DOHH2 (cell line): ENCODE measurements around the gene CCL13.

Experiments used
- H3F3A ChIP-seq: fragments of 200-600 bp; sonication (generic), shearing (Covaris generic); 2 replicates; pipeline ENCODE4 v1.6.0; 2016; ENCODE audit warnings: antibody characterized with exemption, mild to moderate bottlenecking; ENCODE audit not compliant: control insufficient read depth, insufficient read depth
- H3K27ac ChIP-seq: fragments of 200-600 bp; sonication (generic); 2 replicates; pipeline ENCODE4 v1.5.1; 2014; ENCODE audit warnings: low read depth, mild to moderate bottlenecking, low read length, moderate library complexity
- H3K27me3 ChIP-seq: fragments of 200-600 bp; sonication (generic); 2 replicates; pipeline ENCODE4 v1.6.1; 2014; ENCODE audit warnings: mild to moderate bottlenecking, low read length, mixed read lengths; ENCODE audit not compliant: control insufficient read depth
- H3K36me3 ChIP-seq: fragments of 200-600 bp; sonication (generic); 2 replicates; pipeline ENCODE4 v1.6.1; 2014; ENCODE audit warnings: mild to moderate bottlenecking, low read length, moderate library complexity, mixed read lengths; ENCODE audit not compliant: control insufficient read depth
- H3K4me1 ChIP-seq: fragments of 200-600 bp; sonication (generic); 2 replicates; pipeline ENCODE4 v1.6.1; 2014; ENCODE audit warnings: mild to moderate bottlenecking, low read length, mixed read lengths; ENCODE audit not compliant: control insufficient read depth
- H3K4me2 ChIP-seq: fragments of 200-600 bp; sonication (generic); 2 replicates; pipeline ENCODE4 v1.6.0; 2014; ENCODE audit warnings: mild to moderate bottlenecking, low read length, moderate library complexity
- H3K4me3 ChIP-seq: fragments of 200-600 bp; sonication (generic); 2 replicates; pipeline ENCODE4 v1.5.1; 2014; ENCODE audit warnings: mild to moderate bottlenecking, low read length, mixed read lengths
- H3K79me2 ChIP-seq: fragments of 200-600 bp; sonication (generic); 2 replicates; pipeline ENCODE4 v1.6.1; 2014; ENCODE audit warnings: mild to moderate bottlenecking, low read length, mixed read lengths; ENCODE audit not compliant: control insufficient read depth
- H3K9me2 ChIP-seq: fragments of 200-600 bp; sonication (generic); replicated peaks from 2 replicates; pipeline ENCODE4 v1.6.1; 2014; ENCODE audit warnings: mild to moderate bottlenecking, low read length, mixed read lengths; ENCODE audit not compliant: control insufficient read depth
- H3K9me3 ChIP-seq: fragments of 200-600 bp; sonication (generic); 2 replicates; pipeline ENCODE4 v1.6.1; 2014; ENCODE audit warnings: antibody characterized with exemption, low read length, mixed read lengths; ENCODE audit not compliant: control insufficient read depth, insufficient read depth
- H4K20me1 ChIP-seq: fragments of 200-600 bp; sonication (generic); 2 replicates; pipeline ENCODE4 v1.6.0; 2014; ENCODE audit warnings: low read depth, mild to moderate bottlenecking, antibody characterized with exemption, low read length, moderate library complexity; ENCODE audit not compliant: control insufficient read depth, insufficient read depth
- EZH2phosphoT487 ChIP-seq: fragments of 200-600 bp; sonication (generic); IDR thresholded peaks from 2 replicates; pipeline ENCODE4 v1.6.1; 2017; ENCODE audit warnings: borderline replicate concordance, mild to moderate bottlenecking, antibody characterized with exemption, low read length, moderate library complexity, mixed read lengths
- TF ChIP-seq, protein P1 (sequence below): fragments of 200-600 bp; sonication (generic); IDR thresholded peaks from one replicate; pipeline ENCODE4 v1.5.1; 2014; ENCODE audit warnings: antibody characterized with exemption, mild to moderate bottlenecking, low read depth, low read length; ENCODE audit not compliant: poor library complexity, severe bottlenecking

The CCL13 gene

DNA sequence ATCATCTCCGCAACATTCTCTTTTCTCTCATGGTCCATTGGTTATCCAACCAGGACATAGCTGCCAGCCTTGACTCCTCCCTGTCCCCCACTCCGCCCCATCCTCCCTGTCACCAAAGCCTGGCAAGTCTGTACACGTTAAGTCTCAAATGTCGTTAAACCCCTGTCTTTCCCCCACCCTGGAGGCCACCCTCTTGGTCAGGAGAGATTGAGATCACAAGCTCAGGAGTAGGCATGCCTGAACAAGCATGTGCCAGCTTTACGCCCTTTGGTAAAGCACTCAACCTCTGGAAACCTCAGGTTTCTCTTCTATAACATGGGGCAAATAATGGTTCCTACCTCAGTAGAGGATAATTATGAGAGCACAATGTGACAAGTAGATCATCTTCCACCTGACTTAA lies 44.9 kb downstream of the CCL13 start:
- Histone ChIP-seq H3K27ac (no peak overlapping the region), H3F3A (no peaks in the 10 kb centered on the region), H4K20me1 (no peaks in the 10 kb centered on the region), H3K27me3 (peaks cover 11% of the 10 kb centered on the region; the same call in 1 of the 2 replicates), H3K4me2 (no peak overlapping the region), H3K36me3 (no peaks in the 10 kb centered on the region), H3K79me2 (no peaks in the 10 kb centered on the region), H3K4me3 (no peak overlapping the region), H3K9me3 (no peaks in the 10 kb centered on the region), H3K4me1 (peaks cover 15% of the 10 kb centered on the region), H3K9me2 (no peaks in the 10 kb centered on the region)
- TF ChIP-seq, protein P1, sequence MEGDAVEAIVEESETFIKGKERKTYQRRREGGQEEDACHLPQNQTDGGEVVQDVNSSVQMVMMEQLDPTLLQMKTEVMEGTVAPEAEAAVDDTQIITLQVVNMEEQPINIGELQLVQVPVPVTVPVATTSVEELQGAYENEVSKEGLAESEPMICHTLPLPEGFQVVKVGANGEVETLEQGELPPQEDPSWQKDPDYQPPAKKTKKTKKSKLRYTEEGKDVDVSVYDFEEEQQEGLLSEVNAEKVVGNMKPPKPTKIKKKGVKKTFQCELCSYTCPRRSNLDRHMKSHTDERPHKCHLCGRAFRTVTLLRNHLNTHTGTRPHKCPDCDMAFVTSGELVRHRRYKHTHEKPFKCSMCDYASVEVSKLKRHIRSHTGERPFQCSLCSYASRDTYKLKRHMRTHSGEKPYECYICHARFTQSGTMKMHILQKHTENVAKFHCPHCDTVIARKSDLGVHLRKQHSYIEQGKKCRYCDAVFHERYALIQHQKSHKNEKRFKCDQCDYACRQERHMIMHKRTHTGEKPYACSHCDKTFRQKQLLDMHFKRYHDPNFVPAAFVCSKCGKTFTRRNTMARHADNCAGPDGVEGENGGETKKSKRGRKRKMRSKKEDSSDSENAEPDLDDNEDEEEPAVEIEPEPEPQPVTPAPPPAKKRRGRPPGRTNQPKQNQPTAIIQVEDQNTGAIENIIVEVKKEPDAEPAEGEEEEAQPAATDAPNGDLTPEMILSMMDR, result no peak
- no peak for TF ChIP-seq EZH2phosphoT487

DNA sequence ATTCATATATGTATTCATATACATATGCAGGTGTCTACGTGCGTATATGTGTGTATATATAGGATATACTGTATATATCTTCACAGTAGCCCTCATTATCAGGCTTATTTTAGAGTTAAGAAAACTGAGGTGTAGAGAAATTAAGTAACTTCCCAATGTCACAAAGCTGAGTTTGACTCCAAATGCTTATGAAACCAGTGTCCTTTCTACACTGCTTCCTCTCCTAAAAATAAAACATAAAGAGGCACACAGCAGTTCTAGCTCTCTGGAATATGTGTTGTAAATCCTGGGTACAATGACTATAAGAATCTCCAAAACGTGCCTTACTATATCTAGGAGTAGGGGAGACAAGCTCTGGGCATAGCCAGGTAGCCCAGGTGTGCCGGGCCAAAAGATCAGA lies 46.7 kb downstream of the CCL13 start:
- Histone ChIP-seq H3K4me3 (no peak overlapping the region), H3K79me2 (no peaks in the 10 kb centered on the region), H3K4me1 (peaks cover 15% of the 10 kb centered on the region), H3K27me3 (peaks cover 3% of the 10 kb centered on the region; the same call in 1 of the 2 replicates), H3K36me3 (no peaks in the 10 kb centered on the region), H3K9me3 (no peaks in the 10 kb centered on the region), H3K27ac (no peak overlapping the region), H3F3A (no peaks in the 10 kb centered on the region), H3K9me2 (no peaks in the 10 kb centered on the region), H3K4me2 (no peak overlapping the region), H4K20me1 (no peaks in the 10 kb centered on the region)
- TF ChIP-seq EZH2phosphoT487, result no peak
- TF ChIP-seq, protein P1, result no peak

DNA sequence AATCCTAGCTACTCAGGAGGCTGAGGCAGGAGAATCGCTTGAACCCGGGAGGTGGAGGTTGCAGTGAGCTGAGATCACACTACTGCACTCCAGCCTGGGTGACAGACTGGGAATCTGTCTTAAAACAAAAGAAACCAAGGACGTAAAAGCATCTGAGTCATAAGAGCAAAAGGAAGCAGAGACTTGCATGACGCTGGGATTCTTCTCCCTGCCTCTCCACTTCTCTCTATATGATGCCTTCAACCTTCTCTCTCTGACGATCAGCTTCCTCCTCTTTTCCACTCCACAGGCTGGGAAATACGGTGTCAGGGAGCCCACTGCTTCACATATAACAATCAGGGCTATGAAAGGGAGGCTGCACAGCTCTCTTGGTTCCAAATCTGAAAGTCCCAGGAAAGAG lies 49.9 kb downstream of the CCL13 start:
- H3K79me2 ChIP-seq, result no peaks in the 10 kb centered on the region

More for the DNA sequence above, 49.9 kb downstream of the CCL13 start:
- TF ChIP-seq, protein P1, result no peak
- no peak for TF ChIP-seq EZH2phosphoT487
- Histone ChIP-seq H3K4me2 (no peak overlapping the region), H3K27me3 (peaks cover 1% of the 10 kb centered on the region; the same call in 1 of the 2 replicates), H3K27ac (no peak overlapping the region), H4K20me1 (no peaks in the 10 kb centered on the region), H3K9me2 (no peaks in the 10 kb centered on the region), H3K4me1 (no peaks in the 10 kb centered on the region), H3K9me3 (no peaks in the 10 kb centered on the region), H3K4me3 (no peak overlapping the region), H3F3A (no peaks in the 10 kb centered on the region), H3K36me3 (no peaks in the 10 kb centered on the region)
